ENCODE data around the gene MBOAT7. TPM values are rescaled to one million over a fixed set of nuclear protein-coding genes. Genes with fewer than 3 reads are reported as not detected.

MBOAT7 gene
- total and polyA plus RNA-seq, 2 of the 8 experiments (the other 6 are each of a cell fraction or from before 2014, with no cell fraction given): 85.5 to 90.9 TPM

DNA sequence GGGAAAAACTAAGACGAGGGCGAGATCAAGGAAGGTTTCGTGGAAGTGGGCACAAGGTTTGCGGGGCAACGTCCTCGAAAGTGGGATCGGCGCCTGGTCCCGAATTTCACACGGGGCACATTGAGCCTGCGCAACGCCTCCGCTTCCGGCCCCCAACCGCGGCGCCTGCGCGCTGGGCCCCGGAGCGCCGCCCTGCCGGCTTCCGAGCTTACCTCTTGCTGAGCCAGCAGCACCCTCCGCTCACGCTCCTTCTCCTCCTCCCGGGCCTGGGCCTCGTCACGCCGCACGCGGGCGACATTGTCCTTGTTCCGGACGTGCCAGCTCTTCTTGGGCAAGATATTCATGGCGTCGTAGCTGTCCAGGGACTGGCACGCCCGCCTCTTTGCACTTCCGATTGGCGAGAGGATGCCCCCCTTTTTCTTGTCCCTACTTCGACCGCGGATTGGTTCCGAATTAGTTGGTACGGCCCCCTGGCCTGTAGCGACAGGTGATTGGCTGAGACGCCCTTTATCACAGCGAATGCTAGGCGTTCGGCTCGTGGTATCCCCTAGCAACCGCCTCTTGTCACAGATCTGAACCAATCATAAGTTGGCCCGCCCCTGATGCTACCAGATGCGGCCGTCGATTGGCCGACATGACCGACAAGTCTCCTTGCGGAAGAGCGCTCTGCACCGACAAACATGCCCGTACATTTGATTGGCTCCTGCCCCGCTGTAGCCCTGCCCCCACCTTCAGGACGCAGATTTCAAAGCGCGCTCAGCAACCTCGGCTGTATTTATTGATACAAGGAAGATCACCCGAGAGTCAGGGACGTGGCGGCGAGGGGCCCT is 29.8 kb downstream of the MBOAT7 start, which contains the start of gene LENG1 (continued):
- TF ChIP-seq, protein P1, sequence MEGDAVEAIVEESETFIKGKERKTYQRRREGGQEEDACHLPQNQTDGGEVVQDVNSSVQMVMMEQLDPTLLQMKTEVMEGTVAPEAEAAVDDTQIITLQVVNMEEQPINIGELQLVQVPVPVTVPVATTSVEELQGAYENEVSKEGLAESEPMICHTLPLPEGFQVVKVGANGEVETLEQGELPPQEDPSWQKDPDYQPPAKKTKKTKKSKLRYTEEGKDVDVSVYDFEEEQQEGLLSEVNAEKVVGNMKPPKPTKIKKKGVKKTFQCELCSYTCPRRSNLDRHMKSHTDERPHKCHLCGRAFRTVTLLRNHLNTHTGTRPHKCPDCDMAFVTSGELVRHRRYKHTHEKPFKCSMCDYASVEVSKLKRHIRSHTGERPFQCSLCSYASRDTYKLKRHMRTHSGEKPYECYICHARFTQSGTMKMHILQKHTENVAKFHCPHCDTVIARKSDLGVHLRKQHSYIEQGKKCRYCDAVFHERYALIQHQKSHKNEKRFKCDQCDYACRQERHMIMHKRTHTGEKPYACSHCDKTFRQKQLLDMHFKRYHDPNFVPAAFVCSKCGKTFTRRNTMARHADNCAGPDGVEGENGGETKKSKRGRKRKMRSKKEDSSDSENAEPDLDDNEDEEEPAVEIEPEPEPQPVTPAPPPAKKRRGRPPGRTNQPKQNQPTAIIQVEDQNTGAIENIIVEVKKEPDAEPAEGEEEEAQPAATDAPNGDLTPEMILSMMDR (IDR thresholded peaks at IDR 0.05; ENCODE audit: control extremely low read depth in 1 of 3, insufficient read depth in 1 of 3, low read depth in 1 of 3, low read length in 3 of 3): peak in 2 of 3 experiments; percentile 25 to 31; a peak in 3 of 4 replicates
- TF ChIP-seq NANOG (IDR thresholded peaks at IDR 0.05; ENCODE audit: insufficient read depth, low read depth, low read length, poor library complexity, severe bottlenecking) (no peak), TCF12 (IDR thresholded peaks at IDR 0.05; ENCODE audit: low read depth, low read length) (no peak), JUND (IDR thresholded peaks at IDR 0.05; ENCODE audit: low read length) (no peak), JUN (IDR thresholded peaks at IDR 0.05; ENCODE audit: low read depth, low read length) (no peak), SIX5 (IDR thresholded peaks at IDR 0.05; ENCODE audit: low read depth, low read length) (no peak), RBBP5 (IDR thresholded peaks at IDR 0.05; ENCODE audit: borderline replicate concordance, low read depth, low read length) (peak; percentile 42), CBX5 (IDR thresholded peaks at IDR 0.05; ENCODE audit: low read depth, low read length) (no peak), GTF2F1 (IDR thresholded peaks at IDR 0.05; ENCODE audit: borderline replicate concordance, low read depth, low read length) (no peak), SP2 (IDR thresholded peaks at IDR 0.05; ENCODE audit: low read length) (peak; percentile 85), CTBP2 (IDR thresholded peaks at IDR 0.05; ENCODE audit: borderline replicate concordance, insufficient read depth, insufficient read length, low read length) (no peak), TAF1 (IDR thresholded peaks at IDR 0.05; ENCODE audit: low read depth, low read length) (peak; percentile 69; the same call in 1 of the 2 replicates), POU5F1 (IDR thresholded peaks at IDR 0.05; ENCODE audit: low read depth, low read length) (no peak), SIN3A (conservative IDR thresholded peaks at IDR 0.05 in 1 of 2, IDR thresholded peaks at IDR 0.05 in 1 of 2; ENCODE audit: low read depth in 1 of 2, low read length in 2 of 2) (peak; percentile 40 to 77; a peak in 1 of 4 replicates), TBP (IDR thresholded peaks at IDR 0.05; ENCODE audit: low read depth, low read length) (no peak; the same call in 1 of the 2 replicates), HDAC2 (IDR thresholded peaks at IDR 0.05; ENCODE audit: borderline replicate concordance in 1 of 2, low read depth in 2 of 2, low read length in 2 of 2) (peak in 1 of 2 experiments; percentile 86; a peak in 2 of 4 replicates)
- TF ChIP-seq, protein P2, sequence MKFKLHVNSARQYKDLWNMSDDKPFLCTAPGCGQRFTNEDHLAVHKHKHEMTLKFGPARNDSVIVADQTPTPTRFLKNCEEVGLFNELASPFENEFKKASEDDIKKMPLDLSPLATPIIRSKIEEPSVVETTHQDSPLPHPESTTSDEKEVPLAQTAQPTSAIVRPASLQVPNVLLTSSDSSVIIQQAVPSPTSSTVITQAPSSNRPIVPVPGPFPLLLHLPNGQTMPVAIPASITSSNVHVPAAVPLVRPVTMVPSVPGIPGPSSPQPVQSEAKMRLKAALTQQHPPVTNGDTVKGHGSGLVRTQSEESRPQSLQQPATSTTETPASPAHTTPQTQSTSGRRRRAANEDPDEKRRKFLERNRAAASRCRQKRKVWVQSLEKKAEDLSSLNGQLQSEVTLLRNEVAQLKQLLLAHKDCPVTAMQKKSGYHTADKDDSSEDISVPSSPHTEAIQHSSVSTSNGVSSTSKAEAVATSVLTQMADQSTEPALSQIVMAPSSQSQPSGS (IDR thresholded peaks at IDR 0.05; ENCODE audit: low read length): no peak
- TF ChIP-seq, protein P3, sequence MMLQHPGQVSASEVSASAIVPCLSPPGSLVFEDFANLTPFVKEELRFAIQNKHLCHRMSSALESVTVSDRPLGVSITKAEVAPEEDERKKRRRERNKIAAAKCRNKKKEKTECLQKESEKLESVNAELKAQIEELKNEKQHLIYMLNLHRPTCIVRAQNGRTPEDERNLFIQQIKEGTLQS (IDR thresholded peaks at IDR 0.05; ENCODE audit: insufficient read depth, low read depth, low read length): no peak
